GM18861 (cell line): Measurements from ENCODE around the gene SUMO3.

Experiments
- ATAC-seq: cut with Tn5 transposase; IDR thresholded peaks from one replicate; pipeline ENCODE4 v1.9.1; 2021; ENCODE audit not compliant: unreplicated experiment

Gene SUMO3

GRCh38 chr21:44817914-44818639 is at the start of gene SUMO3:
Gene SUMO3 (minus strand): TSS chr21:44818062. CDS start chr21:44817968, 94 bp downstream.
- peak; percentile 54 for ATAC-seq

GRCh38 chr21:44867464-44867863 is 49.6 kb upstream of the SUMO3 start:
- ATAC-seq, result no peak

GRCh38 chr21:44866780-44867179 is 48.9 kb upstream of the SUMO3 start:
- no peak for ATAC-seq

DNA sequence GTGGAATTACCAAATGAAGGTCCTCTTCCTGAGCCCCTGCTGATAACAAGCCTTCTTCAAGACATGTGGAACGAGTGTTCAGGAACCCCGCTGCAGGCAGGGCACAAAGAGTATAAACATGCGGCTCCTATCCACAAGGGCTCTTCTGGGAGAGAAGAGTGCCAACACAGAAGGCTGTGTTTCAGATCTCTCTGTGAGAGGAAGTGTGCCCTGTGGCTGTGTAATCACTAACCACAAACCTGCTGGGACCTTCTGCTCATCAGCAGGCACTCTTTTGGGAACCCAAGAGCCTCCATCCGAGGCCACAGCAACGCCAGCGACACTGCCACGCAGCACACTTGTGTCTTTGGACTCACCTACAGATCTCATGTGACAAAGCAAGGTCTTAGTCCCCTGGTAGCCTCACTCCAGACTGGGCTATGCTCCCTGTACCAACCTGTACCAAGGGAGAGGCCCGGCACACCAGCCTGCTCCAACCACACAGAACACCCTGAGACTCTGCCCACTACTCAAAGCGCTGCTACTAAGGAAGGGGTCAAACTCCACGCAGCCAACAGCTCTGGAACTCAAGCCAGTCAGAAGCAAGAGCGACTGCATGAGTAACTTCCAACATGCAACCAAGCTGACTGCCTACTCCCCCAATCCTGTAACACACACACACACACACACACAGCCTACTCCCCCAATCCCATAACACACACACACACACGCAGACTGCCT is 47.9 kb upstream of the SUMO3 start:
- no peak for ATAC-seq

DNA sequence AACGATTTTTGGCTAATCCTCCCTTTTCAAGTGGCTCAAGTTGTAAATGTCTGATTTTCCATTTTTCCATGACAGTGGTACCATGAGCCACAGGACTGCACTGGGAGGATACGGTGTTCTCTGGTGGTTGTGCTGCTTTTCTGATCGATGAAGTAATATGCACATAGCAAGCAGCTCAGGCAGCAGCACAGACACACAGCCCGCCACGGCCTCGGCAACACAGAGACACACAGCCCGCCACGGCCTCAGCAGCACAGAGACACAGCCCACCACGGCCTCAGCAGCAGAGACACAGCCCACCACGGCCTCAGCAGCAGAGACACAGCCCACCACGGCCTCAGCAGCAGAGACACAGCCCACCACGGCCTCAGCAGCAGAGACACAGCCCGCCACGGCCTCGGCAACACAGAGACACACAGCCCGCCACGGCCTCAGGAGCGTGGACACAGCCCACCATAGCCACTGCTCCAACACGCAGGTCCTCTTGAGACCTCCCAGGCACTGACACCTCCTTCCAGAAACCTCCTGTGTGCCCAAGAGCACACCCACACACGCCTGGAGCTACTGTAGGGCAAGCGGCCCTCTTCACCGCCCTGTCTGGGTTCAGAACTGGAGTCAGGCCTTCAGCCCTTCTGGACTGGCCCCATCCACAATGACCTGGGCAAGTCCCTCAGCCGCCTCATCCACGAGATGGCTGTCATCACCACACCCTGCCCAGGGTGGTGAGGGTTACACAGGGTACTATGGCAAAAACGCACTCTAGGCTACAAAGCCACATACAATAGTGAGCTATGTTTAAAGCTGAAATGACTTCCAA is 45.2 kb upstream of the SUMO3 start:
- ATAC-seq, result no peak

DNA sequence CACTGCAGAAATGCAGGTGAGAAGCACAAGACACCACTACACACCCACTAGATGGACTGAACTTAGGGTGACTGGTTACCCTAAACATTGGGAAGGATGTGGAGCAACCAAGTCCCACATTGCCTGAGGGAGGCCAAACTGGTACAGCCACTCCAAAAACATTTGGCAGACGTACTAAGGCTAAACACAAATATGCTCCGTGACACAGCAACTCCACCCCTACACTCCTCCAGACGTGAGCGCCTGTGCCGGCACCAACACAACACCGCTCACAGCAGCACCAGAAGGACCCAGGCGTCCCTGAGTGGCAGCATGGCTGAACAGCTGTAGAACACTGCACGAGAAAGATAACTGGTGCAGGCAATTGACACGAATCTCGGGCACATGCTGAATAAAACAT is 40.9 kb upstream of the SUMO3 start:
- no peak for ATAC-seq

DNA sequence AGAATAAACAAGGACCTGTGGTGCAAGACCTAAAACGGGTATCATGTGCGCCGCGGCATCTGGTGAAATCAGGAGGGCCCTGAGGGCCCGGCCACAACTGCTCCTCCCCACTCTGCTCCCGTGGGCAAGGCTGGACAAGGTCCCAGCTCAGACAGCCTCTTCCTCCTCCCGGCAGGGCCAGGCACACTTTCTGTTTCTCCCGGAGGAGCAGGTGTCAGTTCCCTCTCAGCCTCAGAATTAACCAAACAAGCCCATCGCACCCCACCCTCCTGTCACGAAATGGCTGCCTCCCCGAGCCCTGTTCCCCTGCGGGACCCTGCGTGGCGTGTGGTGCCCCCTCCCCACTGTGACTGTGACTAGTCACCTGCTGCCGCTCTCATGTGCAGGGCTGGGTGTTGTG is 40.4 kb upstream of the SUMO3 start:
- ATAC-seq, result no peak

GRCh38 chr21:44857127-44857892 is 39.4 kb upstream of the SUMO3 start:
- ATAC-seq, result no peak

DNA sequence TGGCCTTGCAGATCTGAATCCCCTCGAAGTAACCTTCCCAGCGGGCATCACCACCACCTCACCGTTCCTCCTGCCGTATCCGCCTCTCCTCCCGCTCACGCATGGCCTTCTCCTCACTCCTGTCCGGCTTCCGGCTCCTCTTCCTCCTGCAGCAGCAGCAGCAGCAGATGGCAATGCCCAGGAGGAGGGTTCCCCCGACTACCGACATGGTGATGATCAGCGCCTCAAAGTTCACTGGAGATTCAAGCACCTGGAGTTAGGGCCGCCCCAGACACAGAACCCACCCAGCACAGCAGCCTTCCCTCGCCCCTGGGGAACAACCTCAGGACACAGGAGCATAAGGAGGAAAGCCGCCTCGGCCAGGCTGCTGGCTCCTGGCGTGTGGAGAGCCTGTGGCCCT is 38.3 kb upstream of the SUMO3 start:
- ATAC-seq, result no peak

DNA sequence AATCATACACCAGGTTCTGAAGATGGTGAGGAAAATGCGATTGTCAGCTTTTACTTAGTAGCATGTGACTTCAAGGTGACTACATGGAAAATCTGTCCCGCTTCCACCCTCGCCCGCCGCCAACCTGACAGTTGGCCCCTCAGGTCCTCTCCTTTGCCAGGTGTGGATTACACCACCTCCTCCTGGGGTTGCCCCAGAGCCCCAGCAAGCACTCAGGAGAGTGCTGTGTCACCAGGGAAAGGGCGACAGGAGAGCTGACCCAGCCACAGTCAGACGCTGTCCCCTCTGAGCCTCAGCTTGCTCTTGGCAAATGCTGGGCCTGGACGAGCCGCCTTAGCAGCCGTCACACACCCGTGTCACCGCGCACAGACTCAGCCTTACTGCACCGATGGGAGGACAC is 37.7 kb upstream of the SUMO3 start:
- no peak for ATAC-seq

GRCh38 chr21:44854664-44855446 is 37.0 kb upstream of the SUMO3 start:
- no peak for ATAC-seq

DNA sequence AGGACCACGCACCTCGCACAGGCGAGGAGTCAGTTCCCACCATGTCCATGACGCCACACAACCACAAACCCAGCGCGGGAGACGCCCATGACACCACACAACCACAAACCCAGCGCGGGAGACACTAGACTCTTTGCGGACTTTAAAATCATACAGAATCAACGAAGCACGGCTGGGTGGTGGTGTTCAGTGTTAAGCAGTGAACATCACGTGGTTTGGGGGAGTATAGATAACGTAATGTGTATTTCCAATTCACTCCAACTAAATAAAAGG is 36.5 kb upstream of the SUMO3 start:
- ATAC-seq, result no peak

DNA sequence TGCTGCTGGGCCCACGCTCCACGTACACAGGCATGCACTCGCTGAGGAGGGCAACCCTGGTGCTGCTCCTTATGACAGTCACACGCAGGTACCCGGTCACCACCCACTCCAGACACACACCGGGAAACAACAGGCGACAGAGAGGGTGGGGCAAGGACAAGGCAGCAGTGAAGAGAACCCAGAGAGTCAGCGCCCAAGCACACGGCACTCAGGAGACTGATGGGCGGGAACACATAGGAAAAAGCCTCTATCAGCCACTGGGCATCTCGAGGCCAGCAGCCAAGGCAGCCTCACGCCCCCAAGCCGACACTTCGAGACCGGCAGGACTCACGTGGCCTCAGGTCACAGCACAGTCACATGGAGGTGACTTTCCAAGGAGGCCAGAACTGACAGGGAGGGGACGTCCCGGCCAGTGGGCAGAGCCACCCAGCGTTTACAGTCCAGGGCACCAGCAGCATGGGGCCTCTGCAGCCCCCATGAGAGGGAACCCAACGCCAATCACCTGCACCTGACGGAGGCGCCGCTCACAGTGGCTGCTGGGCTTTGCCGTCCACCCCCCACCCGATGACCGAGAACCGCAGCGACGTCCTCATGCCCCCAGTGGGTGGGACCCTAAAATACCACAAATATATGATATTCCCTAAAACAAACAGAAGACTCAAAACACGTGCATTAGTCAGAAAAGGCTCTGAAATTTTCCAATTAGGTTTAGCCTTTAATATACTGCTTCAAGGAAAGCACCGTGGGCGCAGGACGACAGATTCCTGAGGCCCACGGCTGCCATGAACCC is 35.9 kb upstream of the SUMO3 start:
- no peak for ATAC-seq

- ATAC-seq, result no peak
Observed at GRCh38 chr21:44850905-44851657, 33.2 kb upstream of the SUMO3 start.

GRCh38 chr21:44850208-44850800 is 32.4 kb upstream of the SUMO3 start:
- no peak for ATAC-seq

GRCh38 chr21:44849616-44850130 is 31.8 kb upstream of the SUMO3 start:
- ATAC-seq, result no peak

DNA sequence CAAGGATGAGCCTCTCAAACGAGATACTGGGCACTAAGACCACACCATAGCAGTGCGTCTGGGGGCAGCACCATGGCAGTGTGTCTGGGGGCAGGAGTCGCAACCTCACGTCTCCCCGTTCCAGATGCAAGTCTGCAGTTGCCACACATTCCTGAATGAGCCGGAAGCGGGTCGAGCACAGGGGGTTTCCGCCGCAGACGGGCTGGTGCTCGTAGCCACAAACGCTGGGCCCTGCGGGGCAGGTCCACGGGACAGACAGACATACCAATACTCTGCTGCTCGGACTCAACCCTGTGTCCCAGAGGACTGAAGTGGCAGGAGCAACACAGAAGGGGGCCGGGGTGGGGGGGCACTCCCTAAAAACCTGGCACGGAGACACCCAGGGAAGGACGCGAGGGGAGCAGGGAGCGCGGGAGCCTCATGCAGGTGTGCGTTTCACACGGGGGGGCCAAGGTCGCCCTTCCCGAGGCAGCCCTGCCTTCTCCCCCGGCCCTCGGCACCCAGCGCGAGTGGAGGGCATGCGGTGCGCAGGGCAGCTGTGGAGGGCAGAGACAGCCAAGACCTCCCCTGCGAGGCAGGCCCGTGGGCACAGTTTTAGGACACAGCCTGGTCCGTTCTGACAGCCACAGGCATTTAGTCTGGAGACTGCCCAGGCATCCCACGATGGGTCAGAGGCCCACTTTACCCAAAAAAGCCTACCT is 31.1 kb upstream of the SUMO3 start:
- ATAC-seq, result no peak
